ENCODE data around the gene STRIT1. TPM values are rescaled to one million over a fixed set of nuclear protein-coding genes. Genes with fewer than 3 reads are reported as not detected.

The STRIT1 gene
- polyA plus RNA-seq, 1 donor from 2014 or later: 1.2 TPM

DNA sequence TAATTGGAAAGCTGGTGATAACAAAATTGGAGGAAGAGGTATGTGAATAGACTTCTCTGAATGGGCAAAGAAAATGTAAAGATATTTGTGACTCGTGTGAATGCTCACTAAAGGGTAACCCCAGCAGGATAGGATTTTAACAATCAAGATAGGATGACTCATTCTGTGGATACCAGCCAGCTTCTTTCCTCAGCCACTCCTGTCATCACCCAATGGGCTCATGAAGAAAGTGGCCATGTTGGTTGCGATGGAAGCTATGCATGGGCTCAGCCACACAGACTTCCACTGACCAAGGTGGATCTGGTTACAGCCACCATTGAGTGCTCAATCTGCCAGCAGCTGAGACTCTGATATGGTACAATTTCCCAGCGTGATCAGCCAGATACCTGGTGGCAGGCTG is 40.9 kb downstream of the STRIT1 start:
- no peak overlapping the region for H3K27ac ChIP-seq (ENCODE audit: low read length)
- no peaks in the 10 kb centered on the region for H3K27me3 ChIP-seq (ENCODE audit: insufficient read depth, low read depth, low read length)
- no peak overlapping the region for H3K4me2 ChIP-seq (ENCODE audit: low read length)
- no peaks in the 10 kb centered on the region for H3F3A ChIP-seq (ENCODE audit: insufficient read depth, low read length, poor library complexity, severe bottlenecking)
- no peaks in the 10 kb centered on the region for H3K9me3 ChIP-seq (ENCODE audit: low read length)
- H3K79me2 ChIP-seq (replicated peaks; ENCODE audit: insufficient read depth, low read length): no peaks in the 10 kb centered on the region
- H3K36me3 ChIP-seq (ENCODE audit: insufficient read depth, low read length): no peaks in the 10 kb centered on the region
- H3K4me3 ChIP-seq (ENCODE audit: low read length): no peak overlapping the region
- no peaks in the 10 kb centered on the region for H4K20me1 ChIP-seq (ENCODE audit: insufficient read depth)
- TF ChIP-seq POLR2AphosphoS5 (IDR thresholded peaks at IDR 0.05): no peak
- TF ChIP-seq, protein P1, sequence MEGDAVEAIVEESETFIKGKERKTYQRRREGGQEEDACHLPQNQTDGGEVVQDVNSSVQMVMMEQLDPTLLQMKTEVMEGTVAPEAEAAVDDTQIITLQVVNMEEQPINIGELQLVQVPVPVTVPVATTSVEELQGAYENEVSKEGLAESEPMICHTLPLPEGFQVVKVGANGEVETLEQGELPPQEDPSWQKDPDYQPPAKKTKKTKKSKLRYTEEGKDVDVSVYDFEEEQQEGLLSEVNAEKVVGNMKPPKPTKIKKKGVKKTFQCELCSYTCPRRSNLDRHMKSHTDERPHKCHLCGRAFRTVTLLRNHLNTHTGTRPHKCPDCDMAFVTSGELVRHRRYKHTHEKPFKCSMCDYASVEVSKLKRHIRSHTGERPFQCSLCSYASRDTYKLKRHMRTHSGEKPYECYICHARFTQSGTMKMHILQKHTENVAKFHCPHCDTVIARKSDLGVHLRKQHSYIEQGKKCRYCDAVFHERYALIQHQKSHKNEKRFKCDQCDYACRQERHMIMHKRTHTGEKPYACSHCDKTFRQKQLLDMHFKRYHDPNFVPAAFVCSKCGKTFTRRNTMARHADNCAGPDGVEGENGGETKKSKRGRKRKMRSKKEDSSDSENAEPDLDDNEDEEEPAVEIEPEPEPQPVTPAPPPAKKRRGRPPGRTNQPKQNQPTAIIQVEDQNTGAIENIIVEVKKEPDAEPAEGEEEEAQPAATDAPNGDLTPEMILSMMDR (IDR thresholded peaks at IDR 0.05; ENCODE audit: poor library complexity, severe bottlenecking): no peak
- no peak for TF ChIP-seq TAF1 (IDR thresholded peaks at IDR 0.05; ENCODE audit: low read depth)
- TF ChIP-seq MXI1 (conservative IDR thresholded peaks at IDR 0.05; ENCODE audit: poor library complexity, severe bottlenecking): no peak
- TF ChIP-seq SMC3 (conservative IDR thresholded peaks at IDR 0.05; ENCODE audit: poor library complexity): no peak
- no peak for TF ChIP-seq EZH2 (IDR thresholded peaks at IDR 0.05; ENCODE audit: borderline replicate concordance, insufficient read depth, low read length, poor library complexity, severe bottlenecking)
- no peak for TF ChIP-seq RAD21 (conservative IDR thresholded peaks at IDR 0.05)
- TF ChIP-seq, protein P2, sequence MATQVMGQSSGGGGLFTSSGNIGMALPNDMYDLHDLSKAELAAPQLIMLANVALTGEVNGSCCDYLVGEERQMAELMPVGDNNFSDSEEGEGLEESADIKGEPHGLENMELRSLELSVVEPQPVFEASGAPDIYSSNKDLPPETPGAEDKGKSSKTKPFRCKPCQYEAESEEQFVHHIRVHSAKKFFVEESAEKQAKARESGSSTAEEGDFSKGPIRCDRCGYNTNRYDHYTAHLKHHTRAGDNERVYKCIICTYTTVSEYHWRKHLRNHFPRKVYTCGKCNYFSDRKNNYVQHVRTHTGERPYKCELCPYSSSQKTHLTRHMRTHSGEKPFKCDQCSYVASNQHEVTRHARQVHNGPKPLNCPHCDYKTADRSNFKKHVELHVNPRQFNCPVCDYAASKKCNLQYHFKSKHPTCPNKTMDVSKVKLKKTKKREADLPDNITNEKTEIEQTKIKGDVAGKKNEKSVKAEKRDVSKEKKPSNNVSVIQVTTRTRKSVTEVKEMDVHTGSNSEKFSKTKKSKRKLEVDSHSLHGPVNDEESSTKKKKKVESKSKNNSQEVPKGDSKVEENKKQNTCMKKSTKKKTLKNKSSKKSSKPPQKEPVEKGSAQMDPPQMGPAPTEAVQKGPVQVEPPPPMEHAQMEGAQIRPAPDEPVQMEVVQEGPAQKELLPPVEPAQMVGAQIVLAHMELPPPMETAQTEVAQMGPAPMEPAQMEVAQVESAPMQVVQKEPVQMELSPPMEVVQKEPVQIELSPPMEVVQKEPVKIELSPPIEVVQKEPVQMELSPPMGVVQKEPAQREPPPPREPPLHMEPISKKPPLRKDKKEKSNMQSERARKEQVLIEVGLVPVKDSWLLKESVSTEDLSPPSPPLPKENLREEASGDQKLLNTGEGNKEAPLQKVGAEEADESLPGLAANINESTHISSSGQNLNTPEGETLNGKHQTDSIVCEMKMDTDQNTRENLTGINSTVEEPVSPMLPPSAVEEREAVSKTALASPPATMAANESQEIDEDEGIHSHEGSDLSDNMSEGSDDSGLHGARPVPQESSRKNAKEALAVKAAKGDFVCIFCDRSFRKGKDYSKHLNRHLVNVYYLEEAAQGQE (IDR thresholded peaks at IDR 0.05; ENCODE audit: borderline replicate concordance): no peak
- TF ChIP-seq EP300 (conservative IDR thresholded peaks at IDR 0.05; ENCODE audit: poor library complexity, severe bottlenecking): no peak
- no peak overlapping the region for H2AFZ ChIP-seq (ENCODE audit: low read depth, low read length)
- no peak overlapping the region for H3K9ac ChIP-seq (ENCODE audit: low read length)
- no peaks in the 10 kb centered on the region for H3K9me2 ChIP-seq (ENCODE audit: insufficient read depth, low read length)

DNA sequence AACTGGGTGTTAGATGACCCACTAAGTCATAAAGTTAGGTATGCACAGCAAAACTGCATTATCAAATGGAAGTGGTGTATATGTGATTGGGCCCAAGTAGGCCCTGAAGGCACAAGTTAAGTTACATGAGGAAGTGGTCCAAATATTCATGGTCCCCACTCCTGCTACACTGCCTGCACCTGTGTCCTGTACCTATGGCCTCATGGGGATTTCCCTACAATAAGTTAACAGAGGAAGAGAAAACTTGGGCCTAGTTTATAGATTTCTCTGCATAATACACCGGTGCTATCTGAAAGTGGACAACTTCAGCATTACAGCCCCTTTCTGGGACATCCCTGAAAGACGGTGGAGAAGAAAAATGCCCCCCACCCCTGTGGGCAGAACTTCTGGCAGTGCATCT is 41.5 kb downstream of the STRIT1 start:
- Histone ChIP-seq H3K4me2 (ENCODE audit: low read length) (no peak overlapping the region), H2AFZ (ENCODE audit: low read depth, low read length) (no peak overlapping the region), H3K36me3 (ENCODE audit: insufficient read depth, low read length) (no peaks in the 10 kb centered on the region), H3K4me3 (ENCODE audit: low read length) (no peak overlapping the region), H3K9me3 (ENCODE audit: low read length) (no peaks in the 10 kb centered on the region), H3K27ac (ENCODE audit: low read length) (no peak overlapping the region), H4K20me1 (ENCODE audit: insufficient read depth) (no peaks in the 10 kb centered on the region), H3K27me3 (ENCODE audit: insufficient read depth, low read depth, low read length) (no peaks in the 10 kb centered on the region), H3K9ac (ENCODE audit: low read length) (no peak overlapping the region), H3K9me2 (ENCODE audit: insufficient read depth, low read length) (no peaks in the 10 kb centered on the region), H3K79me2 (replicated peaks; ENCODE audit: insufficient read depth, low read length) (no peaks in the 10 kb centered on the region), H3F3A (ENCODE audit: insufficient read depth, low read length, poor library complexity, severe bottlenecking) (no peaks in the 10 kb centered on the region)
- TF ChIP-seq RAD21 (conservative IDR thresholded peaks at IDR 0.05) (no peak), SMC3 (conservative IDR thresholded peaks at IDR 0.05; ENCODE audit: poor library complexity) (no peak), TAF1 (IDR thresholded peaks at IDR 0.05; ENCODE audit: low read depth) (no peak), EP300 (conservative IDR thresholded peaks at IDR 0.05; ENCODE audit: poor library complexity, severe bottlenecking) (no peak), MXI1 (conservative IDR thresholded peaks at IDR 0.05; ENCODE audit: poor library complexity, severe bottlenecking) (no peak), POLR2AphosphoS5 (IDR thresholded peaks at IDR 0.05) (no peak), EZH2 (IDR thresholded peaks at IDR 0.05; ENCODE audit: borderline replicate concordance, insufficient read depth, low read length, poor library complexity, severe bottlenecking) (no peak)
- TF ChIP-seq, protein P2 (IDR thresholded peaks at IDR 0.05; ENCODE audit: borderline replicate concordance): no peak
- TF ChIP-seq, protein P1 (IDR thresholded peaks at IDR 0.05; ENCODE audit: poor library complexity, severe bottlenecking): no peak

Data from neural cell (in vitro differentiated cells).